Activated CD4-positive, alpha-beta memory T cell treated with anti-CD3 and anti-CD28 coated beads, Interleukin-2, amount 10 ng/mL, durations not matched to agents 7 days and 5 days (primary cell): Measurements from ENCODE around the gene GATM. TPM values are rescaled to one million over a fixed set of nuclear protein-coding genes. Genes with fewer than 3 reads are reported as not detected.
"Not testable (repeated sequence)": the region's sequence is repeated elsewhere in the genome, so short reads cannot be mapped to it uniquely, and the experiment has no call there.

ENCODE experiments used
- CTCF ChIA-PET: fragments of 350-600 bp; sonication (Branson Sonifier 250); formaldehyde crosslinking; loops from one replicate; lab custom pipeline; 2021; ENCODE audit warnings: antibody characterized with exemption, inconsistent platforms; lab: Charles Lee
- POLR2A ChIA-PET: fragments of 350-600 bp; sonication (Branson Sonifier 250); formaldehyde crosslinking; loops from one replicate; lab custom pipeline; 2021; ENCODE audit warnings: antibody characterized with exemption; lab: Charles Lee
- DNase-seq: peaks from one replicate; pipeline ENCODE4 v3.0.0-alpha.2; 2020
- H3K27ac Mint-ChIP-seq: one replicate; pipeline ENCODE4 v1.8.0; 2021; ENCODE audit warnings: mild to moderate bottlenecking, mixed read lengths
- H3K27me3 Mint-ChIP-seq: one replicate; pipeline ENCODE4 v1.8.0; 2021; ENCODE audit warnings: mixed read lengths
- H3K36me3 Mint-ChIP-seq: one replicate; pipeline ENCODE4 v1.8.0; 2021; ENCODE audit warnings: low read depth, mixed read lengths
- H3K4me1 Mint-ChIP-seq: one replicate; pipeline ENCODE4 v1.8.0; 2021; ENCODE audit warnings: mixed read lengths
- H3K4me3 Mint-ChIP-seq: one replicate; pipeline ENCODE4 v1.8.0; 2021; ENCODE audit warnings: mild to moderate bottlenecking, mixed read lengths
- H3K9me3 Mint-ChIP-seq: one replicate; pipeline ENCODE4 v1.8.0; 2021; ENCODE audit warnings: mixed read lengths
- total RNA-seq, 2 experiments: library from RNA; stranded (reverse); gene quantifications; one replicate each; pipeline ENCODE4 v1.2.3, GENCODE V29; 2021

GATM gene
- total RNA-seq, 2 experiments from 2014 or later, result 1.9 to 2.2 TPM

DNA sequence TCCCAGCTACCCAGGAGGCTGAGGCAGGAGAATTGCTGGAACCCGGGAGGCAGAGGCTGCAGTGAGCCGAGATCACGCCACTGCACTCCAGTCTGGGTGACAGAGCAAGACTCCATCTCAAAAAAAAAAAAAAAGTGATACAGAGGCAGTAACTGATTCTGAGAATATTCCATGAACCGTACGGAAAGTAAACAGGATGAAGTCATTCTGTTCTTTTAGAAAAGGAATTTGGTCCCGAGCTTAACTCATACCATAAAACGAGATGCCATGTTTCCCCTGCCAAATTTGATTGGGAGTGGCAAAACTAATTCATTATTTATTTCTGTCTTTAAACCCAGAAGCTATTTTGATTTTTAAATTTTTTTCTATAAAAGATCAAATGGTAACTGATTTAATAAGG is 11.1 kb downstream of the GATM start:
- H3K9me3 Mint-ChIP-seq, H3K4me3 Mint-ChIP-seq, H3K36me3 Mint-ChIP-seq, POLR2A ChIA-PET, DNase-seq, H3K27ac Mint-ChIP-seq, H3K4me1 Mint-ChIP-seq, CTCF ChIA-PET: not testable (repeated sequence)
- H3K27me3 Mint-ChIP-seq, result peaks cover 17% of the 10 kb centered on the region

DNA sequence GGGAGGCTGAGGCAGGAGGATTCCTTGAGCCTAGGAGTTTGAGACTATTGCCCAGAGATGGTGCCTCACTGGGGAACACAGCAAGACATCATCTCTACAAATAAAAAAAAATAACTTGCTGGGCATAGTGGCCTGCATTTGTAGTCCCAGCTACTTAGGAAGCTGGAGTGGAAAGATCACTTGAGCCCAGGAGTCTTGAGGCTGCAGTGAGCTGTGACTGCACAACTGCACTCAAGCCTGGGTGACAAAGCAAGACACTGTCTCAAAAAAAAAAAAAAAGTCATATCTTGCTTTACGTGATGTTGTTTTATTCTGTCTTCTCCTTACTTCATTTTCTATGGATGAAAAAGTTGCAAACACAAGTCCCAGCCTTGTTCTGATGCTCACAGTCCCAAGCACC is 14.1 kb downstream of the GATM start:
- no peak overlapping the region for H3K27ac Mint-ChIP-seq
- H3K27me3 Mint-ChIP-seq, result peaks cover 5% of the 10 kb centered on the region
- no peaks in the 10 kb centered on the region for H3K9me3 Mint-ChIP-seq
- ChIA-PET CTCF (interaction anchor here (0.6 to 1.3 kb wide), 2 partner anchors 9 to 121 kb away, joined by 3 read pairs; no protein-coding TSS in a partner anchor), POLR2A (no interaction called here)
- DNase-seq, result no peak
- no peaks in the 10 kb centered on the region for H3K4me1 Mint-ChIP-seq
- H3K4me3 Mint-ChIP-seq, result no peak overlapping the region
- no peaks in the 10 kb centered on the region for H3K36me3 Mint-ChIP-seq

DNA sequence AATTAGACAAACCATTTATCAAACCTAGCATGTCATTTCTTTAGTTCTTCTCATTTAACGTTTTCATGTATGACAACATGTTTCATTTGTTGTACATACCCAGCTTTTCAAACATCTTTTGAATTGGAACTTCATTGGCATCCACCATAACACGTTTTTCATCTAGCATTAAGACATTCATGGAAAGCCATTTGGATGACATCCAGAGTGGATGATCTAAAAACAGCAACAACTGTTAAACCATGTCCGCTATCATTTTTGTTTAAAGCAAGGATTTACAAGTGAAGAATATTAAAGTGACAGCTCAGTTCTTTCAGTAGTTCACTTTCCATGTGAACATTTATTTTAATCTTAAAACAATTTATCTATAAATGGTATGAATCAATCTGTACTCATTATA is 14.5 kb downstream of the GATM start:
- ChIA-PET POLR2A (no interaction called here), CTCF (interaction anchor here (1.3 kb wide), 1 partner anchor 9 kb away, joined by 3 read pairs; no protein-coding TSS in a partner anchor)
- H3K4me1 Mint-ChIP-seq, result no peaks in the 10 kb centered on the region
- no peaks in the 10 kb centered on the region for H3K36me3 Mint-ChIP-seq
- DNase-seq, result no peak
- no peaks in the 10 kb centered on the region for H3K9me3 Mint-ChIP-seq
- H3K27ac Mint-ChIP-seq, result no peak overlapping the region
- H3K27me3 Mint-ChIP-seq, result peaks cover 4% of the 10 kb centered on the region
- no peak overlapping the region for H3K4me3 Mint-ChIP-seq

DNA sequence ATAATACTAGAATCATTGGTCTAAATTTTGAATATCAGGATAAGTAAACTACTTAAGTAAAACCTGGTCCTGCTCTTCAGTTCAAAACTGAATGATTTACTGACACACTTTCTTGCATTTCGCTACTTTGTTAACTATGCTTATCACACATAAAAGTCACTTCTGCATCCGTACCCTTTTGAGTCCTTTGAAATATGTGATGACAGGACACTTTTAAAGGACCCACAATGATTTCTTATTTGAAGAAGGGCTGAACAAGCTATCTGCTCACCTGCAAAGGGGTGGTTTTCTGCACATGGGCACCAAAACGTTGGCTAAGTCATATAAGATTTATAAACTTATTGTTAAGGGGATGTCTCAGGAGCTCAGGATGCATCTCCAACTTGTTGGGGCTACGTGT is 15.0 kb downstream of the GATM start:
- DNase-seq, result no peak
- Mint-ChIP-seq H3K4me1 (no peaks in the 10 kb centered on the region), H3K27ac (no peak overlapping the region), H3K9me3 (no peaks in the 10 kb centered on the region), H3K4me3 (no peak overlapping the region), H3K36me3 (no peaks in the 10 kb centered on the region), H3K27me3 (peaks cover 4% of the 10 kb centered on the region)
- CTCF ChIA-PET, result interaction anchor here (0.5 kb wide), 1 partner anchor 20 kb away, joined by 3 read pairs; no protein-coding TSS in a partner anchor
- POLR2A ChIA-PET, result no interaction called here

DNA sequence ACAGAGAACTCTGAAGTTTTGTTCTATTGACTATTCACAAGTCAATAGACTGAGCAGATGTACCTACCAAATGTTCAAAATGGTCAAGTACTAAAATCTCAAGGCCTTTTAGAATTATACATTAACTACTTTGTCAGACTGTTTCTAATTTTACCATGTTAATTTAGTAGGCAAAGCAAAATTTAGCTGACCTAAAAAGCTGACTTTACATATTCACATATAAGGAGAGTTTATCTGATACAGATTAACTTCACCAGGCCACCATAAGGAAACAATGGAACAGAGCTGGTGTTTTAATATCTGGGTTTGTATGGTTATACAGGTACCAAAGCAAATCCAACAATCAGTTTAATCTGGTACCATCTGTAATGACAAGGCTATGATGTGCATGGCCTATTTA is 15.9 kb downstream of the GATM start:
- ChIA-PET POLR2A (no interaction called here), CTCF (no interaction called here)
- H3K4me3 Mint-ChIP-seq, result no peak overlapping the region
- peaks cover 3% of the 10 kb centered on the region for H3K27me3 Mint-ChIP-seq
- H3K4me1 Mint-ChIP-seq, result no peaks in the 10 kb centered on the region
- no peaks in the 10 kb centered on the region for H3K36me3 Mint-ChIP-seq
- H3K9me3 Mint-ChIP-seq, result no peaks in the 10 kb centered on the region
- no peak for DNase-seq
- no peak overlapping the region for H3K27ac Mint-ChIP-seq

DNA sequence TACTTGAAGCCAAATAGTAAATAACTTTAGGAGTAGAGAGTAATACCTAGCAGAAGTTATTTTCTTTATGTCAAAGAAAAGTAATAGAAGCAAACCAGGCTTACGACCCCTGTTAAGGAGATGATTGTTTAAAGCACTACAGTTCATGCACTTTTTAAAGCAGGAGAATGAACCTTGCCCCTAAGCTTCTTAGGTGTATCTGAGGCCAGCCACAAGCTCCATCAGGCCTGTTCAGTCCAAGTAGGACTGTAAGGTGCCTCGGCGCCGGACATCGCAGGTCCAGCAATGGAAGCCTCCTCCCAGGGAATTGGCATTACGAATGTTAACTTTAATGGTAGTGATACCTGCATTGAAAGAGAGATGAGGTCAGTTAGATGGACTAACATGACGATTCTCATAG is 16.5 kb downstream of the GATM start:
- DNase-seq, result no peak
- Mint-ChIP-seq H3K9me3 (no peaks in the 10 kb centered on the region), H3K27me3 (peaks cover 3% of the 10 kb centered on the region), H3K27ac (no peak overlapping the region), H3K36me3 (no peaks in the 10 kb centered on the region), H3K4me3 (no peak overlapping the region), H3K4me1 (no peaks in the 10 kb centered on the region)
- ChIA-PET POLR2A (no interaction called here), CTCF (no interaction called here)

DNA sequence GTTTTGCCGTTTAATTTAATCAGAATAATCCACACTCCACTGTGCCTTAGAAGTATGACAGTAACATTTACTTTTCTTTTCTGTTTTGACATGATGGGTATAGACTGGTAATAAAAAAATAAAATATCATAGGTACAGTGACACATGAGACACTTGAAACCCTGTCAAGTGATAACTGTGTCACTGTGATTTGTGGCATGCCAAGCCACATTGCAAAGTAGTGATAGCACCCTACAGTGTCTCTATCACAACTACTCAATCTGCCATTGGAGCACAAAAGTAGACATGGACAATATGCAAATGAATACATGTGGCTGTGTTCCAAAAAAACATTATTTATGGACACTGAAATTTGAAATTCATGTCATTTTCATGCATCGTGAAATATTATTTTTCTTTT is 22.5 kb downstream of the GATM start:
- no peaks in the 10 kb centered on the region for H3K9me3 Mint-ChIP-seq

DNA sequence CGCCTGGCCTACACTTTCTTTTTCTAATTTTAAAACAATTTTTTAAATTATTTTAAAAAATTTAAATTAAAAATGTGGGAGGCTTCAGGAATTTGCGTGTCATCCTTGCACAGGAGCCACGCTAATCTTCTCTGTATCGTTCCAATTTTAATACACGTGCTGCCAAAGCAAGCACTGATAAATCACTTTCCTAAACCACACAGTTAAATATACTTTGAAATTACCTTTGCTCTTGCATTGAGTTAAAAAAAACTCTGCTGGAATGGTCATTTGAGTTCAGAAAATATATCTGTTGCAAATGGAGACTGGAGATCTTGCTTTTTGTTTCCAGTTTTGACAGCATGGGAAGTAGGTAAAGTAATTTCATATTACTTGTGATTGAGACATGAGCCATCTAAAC is 23.6 kb downstream of the GATM start:
- Mint-ChIP-seq H3K4me1 (no peaks in the 10 kb centered on the region), H3K27me3 (peaks cover 20% of the 10 kb centered on the region), H3K36me3 (no peaks in the 10 kb centered on the region), H3K4me3 (no peak overlapping the region), H3K9me3 (no peaks in the 10 kb centered on the region), H3K27ac (no peak overlapping the region)
- ChIA-PET POLR2A (no interaction called here), CTCF (no interaction called here)
- DNase-seq, result no peak

More for the DNA sequence above, 22.5 kb downstream of the GATM start:
- H3K27ac Mint-ChIP-seq, result no peak overlapping the region
- H3K4me3 Mint-ChIP-seq, result no peak overlapping the region
- peaks cover 16% of the 10 kb centered on the region for H3K27me3 Mint-ChIP-seq
- ChIA-PET CTCF (no interaction called here), POLR2A (no interaction called here)
- no peaks in the 10 kb centered on the region for H3K4me1 Mint-ChIP-seq
- no peaks in the 10 kb centered on the region for H3K36me3 Mint-ChIP-seq
- DNase-seq, result no peak

DNA sequence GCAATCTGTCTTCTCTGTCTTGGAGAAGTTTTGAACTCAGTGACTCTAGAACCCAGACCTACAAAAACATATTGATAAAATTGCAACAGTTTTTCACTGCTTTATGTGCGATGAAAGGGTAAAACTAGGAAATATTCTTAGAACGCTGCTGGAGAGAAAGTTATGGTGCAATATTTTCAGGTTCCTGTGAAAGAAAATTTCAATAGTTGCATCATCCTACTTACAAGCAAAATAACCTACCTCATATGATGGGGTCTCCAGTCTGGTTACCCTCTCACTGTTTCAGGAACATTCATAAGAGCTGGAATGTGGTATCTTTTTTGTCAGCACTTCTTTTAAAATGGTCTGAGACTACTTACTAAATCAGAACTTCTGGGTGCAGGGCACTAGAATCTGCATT is 27.1 kb downstream of the GATM start:
- H3K4me1 Mint-ChIP-seq, result no peaks in the 10 kb centered on the region
- no peaks in the 10 kb centered on the region for H3K9me3 Mint-ChIP-seq
- no peak overlapping the region for H3K27ac Mint-ChIP-seq
- no peak overlapping the region for H3K4me3 Mint-ChIP-seq
- H3K27me3 Mint-ChIP-seq, result peaks cover 39% of the 10 kb centered on the region
- H3K36me3 Mint-ChIP-seq, result no peaks in the 10 kb centered on the region
- POLR2A ChIA-PET, result no interaction called here
- DNase-seq, result no peak
- CTCF ChIA-PET, result no interaction called here

DNA sequence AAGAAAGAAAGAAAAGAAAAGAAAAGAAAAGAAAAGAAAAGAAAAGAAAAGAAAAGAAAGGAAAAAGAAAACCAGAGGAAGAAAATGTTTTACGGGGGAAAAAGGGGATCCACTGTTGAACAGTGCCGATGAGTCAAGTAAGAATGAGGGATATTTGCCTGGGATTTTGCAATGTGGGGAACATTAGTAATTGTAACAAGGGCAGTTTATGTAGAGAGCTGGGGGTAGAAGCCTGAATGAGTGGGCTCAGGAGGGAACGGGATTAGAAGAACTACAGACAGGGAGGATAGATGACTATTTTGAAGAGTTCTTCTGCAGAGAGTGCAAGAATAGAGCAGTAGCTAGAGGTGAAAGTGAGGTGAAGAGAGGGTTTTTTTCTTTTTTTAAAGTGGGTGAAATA is 28.7 kb downstream of the GATM start:
- Mint-ChIP-seq H3K4me3 (no peak overlapping the region), H3K27ac (no peak overlapping the region), H3K4me1 (no peaks in the 10 kb centered on the region), H3K9me3 (no peaks in the 10 kb centered on the region), H3K36me3 (no peaks in the 10 kb centered on the region), H3K27me3 (peaks cover 39% of the 10 kb centered on the region)
- DNase-seq, result no peak
- ChIA-PET CTCF (no interaction called here), POLR2A (no interaction called here)

DNA sequence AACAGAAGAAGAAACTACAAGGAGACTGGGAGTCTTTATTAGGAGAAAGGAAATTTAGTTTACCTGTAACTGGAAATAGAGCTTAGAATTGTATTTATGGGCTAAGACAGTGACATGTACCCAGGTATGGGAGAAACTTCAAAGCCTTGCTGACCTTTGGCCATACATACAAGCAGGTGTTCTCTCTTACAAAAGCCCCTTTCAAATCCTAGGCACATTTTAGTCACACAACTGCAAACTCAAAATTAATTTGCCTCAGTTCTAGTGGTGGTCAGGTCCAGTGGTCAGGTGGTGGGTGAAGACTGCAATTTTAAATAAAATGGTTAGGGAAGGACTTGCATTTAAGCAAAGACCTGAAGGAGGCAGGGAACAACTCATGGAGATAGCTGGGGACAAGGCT is 30.4 kb downstream of the GATM start:
- H3K4me3 Mint-ChIP-seq, result no peak overlapping the region
- no peak for DNase-seq
- CTCF ChIA-PET, result no interaction called here
- no peaks in the 10 kb centered on the region for H3K4me1 Mint-ChIP-seq
- no peaks in the 10 kb centered on the region for H3K36me3 Mint-ChIP-seq
- H3K27me3 Mint-ChIP-seq, result peaks cover 39% of the 10 kb centered on the region
- POLR2A ChIA-PET, result no interaction called here
- no peaks in the 10 kb centered on the region for H3K9me3 Mint-ChIP-seq
- H3K27ac Mint-ChIP-seq, result no peak overlapping the region

DNA sequence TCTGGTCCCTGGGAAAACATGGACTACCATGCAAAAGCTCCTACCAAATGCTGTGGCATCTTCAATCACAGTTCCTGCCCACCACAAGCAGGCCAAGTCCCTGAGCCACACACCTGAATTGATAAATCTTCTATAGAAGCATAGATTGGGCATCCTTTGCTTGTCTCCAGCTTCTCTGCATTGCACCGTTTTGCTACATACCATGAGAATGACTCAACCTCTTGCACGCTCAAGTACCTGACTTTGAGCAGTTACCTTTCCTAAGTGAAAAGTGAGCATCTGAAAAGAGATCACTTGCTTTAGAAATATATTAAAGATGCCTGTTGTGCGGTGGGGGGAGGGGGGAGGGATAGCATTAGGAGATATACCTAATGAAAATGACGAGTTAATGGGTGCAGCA is 31.3 kb downstream of the GATM start:
- DNase-seq, result no peak
- peaks cover 35% of the 10 kb centered on the region for H3K27me3 Mint-ChIP-seq
- no peaks in the 10 kb centered on the region for H3K4me1 Mint-ChIP-seq
- POLR2A ChIA-PET, result no interaction called here
- H3K9me3 Mint-ChIP-seq, result no peaks in the 10 kb centered on the region
- no peak overlapping the region for H3K27ac Mint-ChIP-seq
- H3K4me3 Mint-ChIP-seq, result no peak overlapping the region
- H3K36me3 Mint-ChIP-seq, result no peaks in the 10 kb centered on the region
- CTCF ChIA-PET, result no interaction called here

DNA sequence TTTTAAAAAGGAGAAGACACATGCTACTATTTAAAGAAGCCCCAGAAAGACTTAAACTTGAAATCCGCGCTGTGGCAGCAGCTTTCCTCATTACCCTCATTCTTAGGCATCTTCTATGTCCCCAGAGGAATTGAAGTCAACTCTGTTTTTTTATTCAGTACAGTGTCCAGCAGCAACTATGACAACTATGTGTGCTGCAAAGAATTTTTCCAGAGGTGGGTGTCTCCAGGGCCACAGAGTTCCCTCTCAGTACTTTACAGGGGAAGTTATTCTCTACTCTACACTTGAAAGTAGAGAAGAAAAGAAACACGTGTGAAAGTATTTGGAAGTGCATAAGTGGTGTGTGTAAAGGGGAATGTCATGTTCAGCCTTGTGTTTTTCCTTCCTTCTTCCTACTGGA is 32.0 kb downstream of the GATM start:
- ChIA-PET CTCF (no interaction called here), POLR2A (no interaction called here)
- no peak for DNase-seq

DNA sequence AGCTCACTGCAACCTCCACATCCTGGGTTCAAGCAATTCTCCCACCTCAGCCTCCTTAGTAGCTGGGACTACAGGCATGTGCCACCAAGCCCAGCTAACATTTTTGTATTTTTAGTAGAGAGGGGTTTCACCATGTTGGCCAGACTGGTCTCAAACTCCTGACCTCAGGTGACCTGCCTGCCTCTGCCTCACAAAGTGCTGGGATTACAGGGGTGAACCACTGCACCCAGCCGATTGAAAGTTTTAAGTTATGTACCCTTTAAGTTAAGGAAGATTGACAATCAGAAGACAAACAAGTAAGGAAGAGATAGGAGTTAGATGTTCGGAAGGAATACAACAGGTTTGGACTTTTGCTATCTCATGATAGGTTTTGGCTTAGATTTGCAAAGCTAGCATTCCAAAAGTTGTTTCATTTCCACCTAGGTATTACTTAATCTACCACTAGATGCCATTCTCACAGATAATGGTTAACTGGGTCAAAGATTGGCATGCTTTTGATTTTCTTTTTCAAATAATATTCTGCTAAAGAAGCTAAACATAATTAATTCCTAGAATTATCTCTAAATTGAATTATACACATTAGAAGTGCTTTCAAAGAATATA is 35.0 kb downstream of the GATM start:
- Mint-ChIP-seq H3K9me3 (no peaks in the 10 kb centered on the region), H3K4me3 (no peak overlapping the region), H3K27me3 (peaks cover 24% of the 10 kb centered on the region), H3K4me1 (peaks cover 2% of the 10 kb centered on the region), H3K36me3 (no peaks in the 10 kb centered on the region), H3K27ac (no peak overlapping the region)
- no peak for DNase-seq
- ChIA-PET POLR2A (no interaction called here), CTCF (no interaction called here)

More for the DNA sequence above, 32.0 kb downstream of the GATM start:
- Mint-ChIP-seq H3K36me3 (no peaks in the 10 kb centered on the region), H3K27ac (no peak overlapping the region), H3K9me3 (no peaks in the 10 kb centered on the region), H3K4me1 (no peaks in the 10 kb centered on the region), H3K27me3 (peaks cover 33% of the 10 kb centered on the region), H3K4me3 (no peak overlapping the region)
